ENCODE measurements around the gene PPM1J. TPM values are rescaled to one million over a fixed set of nuclear protein-coding genes. Genes with fewer than 3 reads are reported as not detected.

Gene PPM1J
- total and polyA plus RNA-seq, 2 of the 13 experiments (the other 11 are each of a cell fraction or from before 2014, with no cell fraction given), result 0.07 to 0.22 TPM

GRCh38 chr1:112700290-112701226 is 14.6 kb downstream of the PPM1J start (continued):
- TF ChIP-seq SOX13 (IDR thresholded peaks at IDR 0.05) (no peak), SOX13 (CRISPR knock-in tag; conservative IDR thresholded peaks at IDR 0.05 in 1 of 2, IDR thresholded peaks at IDR 0.05 in 1 of 2) (peak in 1 of 2 experiments; percentile 45; a peak in 1 of 4 replicates), PLSCR1 (CRISPR knock-in tag; IDR thresholded peaks at IDR 0.05; ENCODE audit: borderline replicate concordance) (no peak), CBX1 (IDR thresholded peaks at IDR 0.05; ENCODE audit: low read depth) (no peak), ZNF614 (CRISPR knock-in tag; IDR thresholded peaks at IDR 0.05; ENCODE audit: borderline replicate concordance) (no peak), PTBP1 (IDR thresholded peaks at IDR 0.05; ENCODE audit: low read depth, low read length, poor library complexity, severe bottlenecking) (no peak), ZNF24 (IDR thresholded peaks at IDR 0.05) (no peak), ZNF879 (CRISPR knock-in tag; IDR thresholded peaks at IDR 0.05) (no peak), GPN1 (CRISPR knock-in tag; IDR thresholded peaks at IDR 0.05; ENCODE audit: borderline replicate concordance) (no peak), ELK4 (CRISPR knock-in tag; IDR thresholded peaks at IDR 0.05; ENCODE audit: borderline replicate concordance) (no peak), ASH2L (IDR thresholded peaks at IDR 0.05; ENCODE audit: insufficient read length, low read depth, low read length) (peak; percentile 66), ZSCAN5A (CRISPR knock-in tag; IDR thresholded peaks at IDR 0.05; ENCODE audit: borderline replicate concordance) (no peak), MAFF (IDR thresholded peaks at IDR 0.05; ENCODE audit: low read depth, low read length) (no peak), STAT5B (CRISPR knock-in tag; IDR thresholded peaks at IDR 0.05) (no peak), HOXA5 (CRISPR knock-in tag; IDR thresholded peaks at IDR 0.05) (no peak), MIER3 (CRISPR knock-in tag; IDR thresholded peaks at IDR 0.05; ENCODE audit: borderline replicate concordance) (peak; percentile 71; the same call in 1 of the 2 replicates), TGIF2 (CRISPR knock-in tag; IDR thresholded peaks at IDR 0.05) (peak; percentile 29; the same call in 1 of the 2 replicates), ZFP36L2 (CRISPR knock-in tag; IDR thresholded peaks at IDR 0.05) (no peak), ZNF557 (CRISPR knock-in tag; IDR thresholded peaks at IDR 0.05) (no peak), SIN3A (IDR thresholded peaks at IDR 0.05; ENCODE audit: borderline replicate concordance, low read depth, low read length) (0 out of 2 replicates have a peak, but pooled peaks have one; percentile 32), ZNF33A (CRISPR knock-in tag; IDR thresholded peaks at IDR 0.05; ENCODE audit: borderline replicate concordance) (no peak), SALL2 (CRISPR knock-in tag; IDR thresholded peaks at IDR 0.05) (no peak), TOE1 (CRISPR knock-in tag; IDR thresholded peaks at IDR 0.05) (no peak), TP53 (CRISPR knock-in tag; conservative IDR thresholded peaks at IDR 0.05) (no peak), ZNF264 (CRISPR knock-in tag; IDR thresholded peaks at IDR 0.05) (no peak), ZNF703 (CRISPR knock-in tag; IDR thresholded peaks at IDR 0.05; ENCODE audit: borderline replicate concordance) (no peak; the same call in 1 of the 2 replicates), ZNF782 (CRISPR knock-in tag; IDR thresholded peaks at IDR 0.05; ENCODE audit: borderline replicate concordance) (no peak)

All from HepG2 (cell line).